Activated CD4-positive, alpha-beta T cell treated with anti-CD3 and anti-CD28 coated beads, Interleukin-2, amount 10 ng/mL, durations not matched to agents 7 days and 5 days (primary cell): ENCODE results near the gene ALPK3. TPM values are rescaled to one million over a fixed set of nuclear protein-coding genes. Genes with fewer than 3 reads are reported as not detected.

Source experiments
- CTCF ChIA-PET: fragments of 350-600 bp; sonication (Branson Sonifier 250); formaldehyde crosslinking; loops from one replicate; lab custom pipeline; 2021; ENCODE audit warnings: antibody characterized with exemption; lab: Charles Lee
- POLR2A ChIA-PET: fragments of 350-600 bp; sonication (Branson Sonifier 250); formaldehyde crosslinking; loops from one replicate; lab custom pipeline; 2021; ENCODE audit warnings: antibody characterized with exemption; lab: Charles Lee
- DNase-seq: peaks from one replicate; pipeline ENCODE4 v3.0.0-alpha.2; 2020
- H3K27ac Mint-ChIP-seq: one replicate; pipeline ENCODE4 v1.8.0; 2021; ENCODE audit warnings: mild to moderate bottlenecking, moderate library complexity, mixed read lengths
- H3K27me3 Mint-ChIP-seq: one replicate; pipeline ENCODE4 v1.8.0; 2021; ENCODE audit warnings: mixed read lengths
- H3K36me3 Mint-ChIP-seq: one replicate; pipeline ENCODE4 v1.8.0; 2021; ENCODE audit warnings: low read depth, mixed read lengths
- H3K4me1 Mint-ChIP-seq: one replicate; pipeline ENCODE4 v1.8.0; 2021; ENCODE audit warnings: mixed read lengths
- H3K4me3 Mint-ChIP-seq: one replicate; pipeline ENCODE4 v1.8.0; 2021; ENCODE audit warnings: mild to moderate bottlenecking, moderate library complexity, mixed read lengths
- H3K9me3 Mint-ChIP-seq: one replicate; pipeline ENCODE4 v1.8.0; 2021; ENCODE audit warnings: mixed read lengths
- total RNA-seq, 2 experiments: library from RNA; stranded (reverse); gene quantifications; one replicate each; pipeline ENCODE4 v1.2.3, GENCODE V29; 2021

Gene ALPK3
- under 1 TPM; 0.15 to 0.27 TPM for total RNA-seq

DNA sequence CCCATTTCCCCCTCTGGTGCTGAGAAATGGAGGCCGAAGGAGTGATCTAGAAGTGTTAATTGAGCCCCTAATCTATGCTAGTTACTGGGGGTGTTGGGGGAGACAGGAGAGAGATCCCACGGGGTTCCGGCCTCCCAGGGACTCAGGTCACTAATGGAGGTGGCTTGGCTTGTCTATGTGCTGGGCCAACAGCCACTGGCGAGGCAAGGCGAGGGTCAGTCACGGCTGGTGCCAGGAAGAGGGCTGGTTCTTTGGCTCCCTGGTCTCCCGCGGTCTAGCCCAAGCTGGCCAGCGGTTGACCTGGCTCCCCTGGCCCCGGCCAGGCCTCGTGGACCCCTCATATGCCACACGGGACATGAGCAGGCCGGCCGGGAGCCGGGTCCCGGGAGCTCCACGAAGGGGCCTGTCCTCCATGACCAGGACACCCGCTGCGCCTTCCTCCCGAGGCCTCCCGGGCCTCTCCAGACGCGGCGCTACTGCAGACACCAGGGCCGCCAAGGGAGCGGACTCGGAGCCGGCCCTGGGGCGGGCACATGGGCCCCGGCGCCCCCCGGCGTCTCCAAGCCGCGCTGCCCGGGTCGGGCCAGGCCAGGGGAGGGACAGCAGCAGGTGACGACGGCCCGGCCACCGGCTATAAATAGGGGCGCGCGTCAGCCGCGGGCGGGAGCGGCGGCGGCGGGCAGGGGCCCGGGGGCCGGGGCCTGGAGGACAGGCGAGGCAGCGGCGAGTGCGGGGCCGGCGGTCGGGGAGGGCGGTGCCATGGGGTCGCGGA is at the start of gene ALPK3:
TSS of gene ALPK3 (plus strand) at position 663 of the 772 bp plus-strand sequence. CDS start at position 760, 97 bp downstream.
- H3K4me3 Mint-ChIP-seq: no peak within 1 kb of the TSS
- POLR2A ChIA-PET: no interaction called here
- H3K27ac Mint-ChIP-seq: no peak within 1 kb of the TSS

DNA sequence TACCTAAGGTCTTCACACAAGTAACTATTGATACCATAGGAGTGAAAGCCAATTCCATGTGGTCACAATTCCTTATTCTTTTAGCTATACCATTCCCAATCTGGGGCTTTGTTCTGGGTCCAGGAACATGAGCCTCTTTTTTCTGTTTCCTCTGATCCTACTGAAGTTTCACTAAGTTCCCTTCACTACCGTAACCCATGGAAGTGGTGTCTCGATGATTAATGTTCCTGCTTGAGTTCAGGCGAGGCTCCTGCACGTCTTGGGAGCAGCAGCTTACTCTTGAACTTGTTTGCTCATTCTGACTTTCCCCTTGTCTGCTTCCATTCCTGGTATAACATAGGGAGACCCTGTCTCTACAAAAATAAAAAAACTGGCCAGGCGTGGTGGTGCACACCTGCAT is 45.1 kb upstream of the ALPK3 start:
- Mint-ChIP-seq H3K4me1 (peaks cover 17% of the 10 kb centered on the region), H3K36me3 (peaks cover 38% of the 10 kb centered on the region), H3K4me3 (no peak overlapping the region), H3K27ac (no peak overlapping the region), H3K9me3 (no peaks in the 10 kb centered on the region), H3K27me3 (no peaks in the 10 kb centered on the region)
- ChIA-PET POLR2A (no interaction called here), CTCF (interaction anchor here (0.7 kb wide), 1 partner anchor 862 kb away, joined by 4 read pairs; no protein-coding TSS in a partner anchor)
- DNase-seq: no peak

More for the DNA sequence above, at the start of gene ALPK3:
- H3K27me3 Mint-ChIP-seq: peaks cover 7% of the 10 kb centered on the region
- CTCF ChIA-PET: interaction anchor here (1.0 to 1.4 kb wide), 2 partner anchors 10 to 14 kb away, joined by 3 to 5 read pairs; no protein-coding TSS in a partner anchor
- no peak for DNase-seq
- H3K9me3 Mint-ChIP-seq: no peaks in the 10 kb centered on the region
- H3K4me1 Mint-ChIP-seq: peaks cover 14% of the 10 kb centered on the region
- no peaks in the 10 kb centered on the region for H3K36me3 Mint-ChIP-seq

DNA sequence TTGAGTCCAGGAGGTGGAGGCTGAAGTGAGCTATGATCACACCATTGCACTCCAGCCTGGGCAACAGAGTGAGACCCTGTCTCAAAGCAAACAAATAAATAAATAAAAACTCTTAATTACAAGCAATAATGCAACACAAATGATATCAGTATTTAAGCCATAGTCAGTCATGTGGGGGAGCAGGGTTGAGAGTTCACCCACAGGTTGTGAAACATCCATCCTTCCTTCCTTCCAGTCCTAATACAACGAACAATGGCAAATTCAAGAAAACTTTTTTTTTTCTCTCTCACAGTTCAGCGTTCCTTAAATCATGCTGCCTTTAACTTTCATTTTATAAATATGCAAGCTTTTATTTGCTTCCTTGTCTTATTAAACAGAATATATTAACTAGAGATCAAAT is 44.7 kb upstream of the ALPK3 start:
- peaks cover 17% of the 10 kb centered on the region for H3K4me1 Mint-ChIP-seq
- no peak for DNase-seq
- H3K36me3 Mint-ChIP-seq: peaks cover 35% of the 10 kb centered on the region
- CTCF ChIA-PET: interaction anchor here (0.7 kb wide), 1 partner anchor 861 kb away, joined by 4 read pairs; no protein-coding TSS in a partner anchor
- no peak overlapping the region for H3K27ac Mint-ChIP-seq
- H3K9me3 Mint-ChIP-seq: no peaks in the 10 kb centered on the region
- H3K4me3 Mint-ChIP-seq: no peak overlapping the region
- H3K27me3 Mint-ChIP-seq: no peaks in the 10 kb centered on the region
- POLR2A ChIA-PET: interaction anchor here (0.6 kb wide), 1 partner anchor 51 kb away, joined by 3 read pairs; no protein-coding TSS in a partner anchor

GRCh38 chr15:84773716-84774115 is 43.4 kb upstream of the ALPK3 start:
- POLR2A ChIA-PET: no interaction called here
- CTCF ChIA-PET: interaction anchor here (0.7 to 1.5 kb wide), 3 partner anchors 9 to 44 kb away, joined by 3 to 4 read pairs (median 4); no protein-coding TSS in a partner anchor
- Mint-ChIP-seq H3K27me3 (no peaks in the 10 kb centered on the region), H3K9me3 (no peaks in the 10 kb centered on the region), H3K4me1 (peaks cover 18% of the 10 kb centered on the region), H3K36me3 (peaks cover 33% of the 10 kb centered on the region), H3K27ac (no peak overlapping the region), H3K4me3 (no peak overlapping the region)
- no peak for DNase-seq

GRCh38 chr15:84775867-84776449 is 41.2 kb upstream of the ALPK3 start:
- no peaks in the 10 kb centered on the region for H3K9me3 Mint-ChIP-seq
- POLR2A ChIA-PET: no interaction called here

GRCh38 chr15:84778194-84778593 is 39.0 kb upstream of the ALPK3 start:
- ChIA-PET CTCF (no interaction called here), POLR2A (interaction anchor here (0.5 kb wide), 1 partner anchor 19 kb away, joined by 3 read pairs; no protein-coding TSS in a partner anchor)
- Mint-ChIP-seq H3K4me3 (no peak overlapping the region), H3K27ac (no peak overlapping the region), H3K4me1 (peaks cover 24% of the 10 kb centered on the region), H3K27me3 (no peaks in the 10 kb centered on the region), H3K9me3 (no peaks in the 10 kb centered on the region), H3K36me3 (peaks cover 29% of the 10 kb centered on the region)
- no peak for DNase-seq

More at GRCh38 chr15:84775867-84776449, 41.2 kb upstream of the ALPK3 start:
- no peak for DNase-seq
- H3K27me3 Mint-ChIP-seq: no peaks in the 10 kb centered on the region
- H3K4me1 Mint-ChIP-seq: peaks cover 8% of the 10 kb centered on the region
- no peak overlapping the region for H3K4me3 Mint-ChIP-seq
- peaks cover 21% of the 10 kb centered on the region for H3K36me3 Mint-ChIP-seq
- no peak overlapping the region for H3K27ac Mint-ChIP-seq
- CTCF ChIA-PET: interaction anchor here (1.1 kb wide), 1 partner anchor 119 kb away, joined by 3 read pairs; the partner anchor contains the start of gene NMB

DNA sequence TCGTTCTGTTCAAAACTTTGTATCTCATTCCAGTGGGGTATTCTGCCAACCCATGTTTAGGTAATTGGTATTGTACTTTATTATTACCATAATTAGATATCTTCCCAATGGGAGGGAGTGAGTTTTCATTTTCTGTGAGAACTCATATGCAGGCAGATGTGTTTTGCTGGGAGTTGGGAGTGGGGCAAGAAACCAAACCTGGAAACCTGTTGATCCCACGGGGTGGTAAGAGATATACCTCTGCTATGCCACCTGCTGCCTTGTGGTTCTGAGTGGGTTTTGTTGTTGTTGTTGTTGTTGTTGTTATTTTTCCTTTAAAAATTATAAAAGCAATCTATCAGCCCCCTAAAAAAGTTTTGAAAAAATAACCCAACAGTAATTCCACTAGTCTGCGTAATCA is 36.7 kb upstream of the ALPK3 start:
- no peaks in the 10 kb centered on the region for H3K9me3 Mint-ChIP-seq
- peaks cover 23% of the 10 kb centered on the region for H3K4me1 Mint-ChIP-seq
- DNase-seq: no peak
- CTCF ChIA-PET: interaction anchor here (1.1 kb wide), 1 partner anchor 12 kb away, joined by 3 read pairs; no protein-coding TSS in a partner anchor
- H3K27ac Mint-ChIP-seq: peak overlapping the region; percentile 5
- no peaks in the 10 kb centered on the region for H3K27me3 Mint-ChIP-seq
- no peak overlapping the region for H3K4me3 Mint-ChIP-seq
- peaks cover 44% of the 10 kb centered on the region for H3K36me3 Mint-ChIP-seq
- POLR2A ChIA-PET: no interaction called here

DNA sequence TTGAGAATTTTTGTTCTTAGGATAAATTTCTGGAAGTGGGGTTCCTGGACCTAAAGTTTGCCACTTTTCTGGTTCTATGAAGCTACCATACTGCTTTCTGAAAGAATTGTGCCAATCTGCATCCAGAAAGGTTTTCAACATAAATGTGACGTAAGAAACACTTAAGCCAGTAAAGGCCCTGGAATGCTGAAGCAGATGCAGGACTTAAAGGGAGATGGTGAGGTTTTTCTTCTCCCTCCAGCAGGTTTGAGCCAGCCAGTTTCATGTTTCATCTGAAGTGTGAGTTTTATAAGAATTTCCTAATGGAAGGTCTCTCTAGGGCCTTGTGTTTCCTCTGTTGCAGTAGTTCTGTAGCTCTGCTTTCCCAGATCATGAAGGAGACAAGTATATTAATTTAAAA is 35.7 kb upstream of the ALPK3 start:
- Mint-ChIP-seq H3K4me3 (no peak overlapping the region), H3K27me3 (no peaks in the 10 kb centered on the region), H3K4me1 (peaks cover 30% of the 10 kb centered on the region), H3K36me3 (peaks cover 54% of the 10 kb centered on the region), H3K27ac (no peak overlapping the region), H3K9me3 (no peaks in the 10 kb centered on the region)
- ChIA-PET CTCF (interaction anchor here (1.1 to 1.2 kb wide), 2 partner anchors 11 to 210 kb away, joined by 3 to 4 read pairs; no protein-coding TSS in a partner anchor), POLR2A (no interaction called here)
- no peak for DNase-seq

DNA sequence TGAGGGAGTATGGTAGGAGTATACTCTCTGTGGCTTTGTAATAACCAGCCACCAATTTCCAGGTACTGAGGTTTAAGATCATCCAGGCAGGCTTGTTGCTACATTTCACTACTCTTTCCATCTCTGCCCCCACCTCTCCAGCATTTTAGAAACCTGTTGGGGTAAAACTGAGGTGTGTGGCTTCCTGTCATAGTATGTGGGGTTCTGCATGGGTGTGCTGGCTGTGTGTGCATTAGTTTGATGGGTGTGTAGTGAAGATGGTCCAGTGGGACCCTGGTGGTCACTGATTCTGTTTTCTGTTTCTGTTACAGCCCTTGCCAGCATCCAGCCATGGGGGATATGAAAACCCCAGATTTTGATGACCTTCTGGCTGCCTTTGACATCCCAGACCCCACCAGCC is 34.8 kb upstream of the ALPK3 start:
- ChIA-PET CTCF (interaction anchor here (1.2 kb wide), 1 partner anchor 211 kb away, joined by 4 read pairs; no protein-coding TSS in a partner anchor), POLR2A (no interaction called here)
- no peak for DNase-seq
- no peaks in the 10 kb centered on the region for H3K27me3 Mint-ChIP-seq
- H3K27ac Mint-ChIP-seq: peak overlapping the region; percentile 63
- H3K4me3 Mint-ChIP-seq: no peak overlapping the region
- H3K9me3 Mint-ChIP-seq: no peaks in the 10 kb centered on the region
- H3K36me3 Mint-ChIP-seq: peaks cover 55% of the 10 kb centered on the region
- H3K4me1 Mint-ChIP-seq: peaks cover 31% of the 10 kb centered on the region

GRCh38 chr15:84783493-84784251 is 33.5 kb upstream of the ALPK3 start:
- no peaks in the 10 kb centered on the region for H3K9me3 Mint-ChIP-seq
- no peak overlapping the region for H3K27ac Mint-ChIP-seq
- H3K27me3 Mint-ChIP-seq: no peaks in the 10 kb centered on the region
- DNase-seq: no peak
- H3K4me3 Mint-ChIP-seq: no peak overlapping the region
- POLR2A ChIA-PET: interaction anchor here (0.6 kb wide), 1 partner anchor 34 kb away, joined by 3 read pairs; no protein-coding TSS in a partner anchor
- CTCF ChIA-PET: interaction anchor here (0.6 to 1.1 kb wide), 4 partner anchors 10 to 107 kb away, joined by 3 to 4 read pairs (median 4); no protein-coding TSS in a partner anchor
- H3K36me3 Mint-ChIP-seq: peaks cover 59% of the 10 kb centered on the region
- peaks cover 36% of the 10 kb centered on the region for H3K4me1 Mint-ChIP-seq

GRCh38 chr15:84784262-84784661 is 32.9 kb upstream of the ALPK3 start:
- DNase-seq: no peak
- no peak overlapping the region for H3K4me3 Mint-ChIP-seq
- peaks cover 58% of the 10 kb centered on the region for H3K36me3 Mint-ChIP-seq
- no peaks in the 10 kb centered on the region for H3K9me3 Mint-ChIP-seq
- H3K27me3 Mint-ChIP-seq: no peaks in the 10 kb centered on the region
- ChIA-PET POLR2A (no interaction called here), CTCF (interaction anchor here (1.0 kb wide), 1 partner anchor 34 kb away, joined by 3 read pairs; no protein-coding TSS in a partner anchor)
- H3K27ac Mint-ChIP-seq: no peak overlapping the region
- H3K4me1 Mint-ChIP-seq: peaks cover 36% of the 10 kb centered on the region

GRCh38 chr15:84785053-84785452 is 32.1 kb upstream of the ALPK3 start:
- DNase-seq: no peak
- Mint-ChIP-seq H3K27me3 (no peaks in the 10 kb centered on the region), H3K9me3 (no peaks in the 10 kb centered on the region), H3K36me3 (peaks cover 57% of the 10 kb centered on the region), H3K4me3 (no peak overlapping the region), H3K4me1 (peaks cover 36% of the 10 kb centered on the region), H3K27ac (no peak overlapping the region)
- ChIA-PET CTCF (interaction anchor here (1.0 to 1.1 kb wide), 2 partner anchors 35 to 214 kb away, joined by 3 read pairs; no protein-coding TSS in a partner anchor), POLR2A (no interaction called here)
